HEK293T (cell line): ENCODE measurements around the gene IL10RB.

Source experiments
- CTCF ChIA-PET: fragments of 350-600 bp; formaldehyde crosslinking; extraction: SDS; loops from one replicate; lab custom pipeline; 2021; ENCODE audit warnings: antibody characterized with exemption, inconsistent platforms; lab: Yijun Ruan, JAX
- POLR2A ChIA-PET: fragments of 350-600 bp; formaldehyde crosslinking; extraction: SDS; loops from one replicate; lab custom pipeline; 2020; ENCODE audit warnings: antibody characterized with exemption, inconsistent platforms; lab: Yijun Ruan, JAX
- DNase-seq: peaks from one replicate; pipeline ENCODE4 v3.0.0; 2012; ENCODE audit warnings: mixed read lengths; ENCODE audit errors: extremely low spot score
- ARNT ChIP-seq: fragments of 450-650 bp; IDR thresholded peaks from 2 replicates; pipeline ENCODE4 v1.6.1; 2017; ENCODE audit warnings: mild to moderate bottlenecking
- BHLHE40 ChIP-seq: fragments of 450-650 bp; IDR thresholded peaks from 2 replicates; pipeline ENCODE4 v1.6.1; 2016; ENCODE audit warnings: mild to moderate bottlenecking, moderate library complexity, borderline replicate concordance
- CTBP1 ChIP-seq: fragments of 450-650 bp; IDR thresholded peaks from 2 replicates; pipeline ENCODE4 v1.6.1; 2016; ENCODE audit warnings: borderline replicate concordance
- ELF4 ChIP-seq: fragments of 450-650 bp; IDR thresholded peaks from 2 replicates; pipeline ENCODE4 v1.6.1; 2017; ENCODE audit warnings: antibody characterized with exemption
- FOXA1 ChIP-seq: fragments of 450-650 bp; IDR thresholded peaks from 2 replicates; pipeline ENCODE4 v1.6.1; 2016; ENCODE audit warnings: mild to moderate bottlenecking
- FOXK2 ChIP-seq: fragments of 450-650 bp; IDR thresholded peaks from 2 replicates; pipeline ENCODE4 v1.6.1; 2016; ENCODE audit warnings: mild to moderate bottlenecking
- FOXM1 ChIP-seq: fragments of 450-650 bp; IDR thresholded peaks from 2 replicates; pipeline ENCODE4 v1.6.1; 2017; ENCODE audit warnings: mild to moderate bottlenecking, borderline replicate concordance
- HDGF ChIP-seq: fragments of 450-650 bp; IDR thresholded peaks from 2 replicates; pipeline ENCODE4 v1.6.1; 2017; ENCODE audit warnings: antibody characterized with exemption, borderline replicate concordance
- L3MBTL2 ChIP-seq: fragments of 450-650 bp; conservative IDR thresholded peaks from 2 replicates; pipeline ENCODE4 v1.6.1; 2016; ENCODE audit warnings: mild to moderate bottlenecking
- LEF1 ChIP-seq: fragments of 450-650 bp; IDR thresholded peaks from 2 replicates; pipeline ENCODE4 v1.6.1; 2017; ENCODE audit warnings: mild to moderate bottlenecking, borderline replicate concordance
- NFRKB ChIP-seq: fragments of 450-650 bp; IDR thresholded peaks from 2 replicates; pipeline ENCODE4 v1.6.1; 2016; ENCODE audit warnings: mild to moderate bottlenecking, moderate library complexity
- SUZ12 ChIP-seq: fragments of 450-650 bp; IDR thresholded peaks from 2 replicates; pipeline ENCODE4 v1.6.1; 2016; ENCODE audit warnings: mild to moderate bottlenecking
- TARDBP ChIP-seq: fragments of 450-650 bp; IDR thresholded peaks from 2 replicates; pipeline ENCODE4 v1.6.1; 2016
- ZNF384 ChIP-seq: fragments of 450-650 bp; IDR thresholded peaks from 2 replicates; pipeline ENCODE4 v1.6.1; 2016
- TF ChIP-seq, protein P1 (sequence below): fragments of 450-650 bp; IDR thresholded peaks from 2 replicates; pipeline ENCODE4 v1.6.1; 2016

Gene IL10RB

DNA sequence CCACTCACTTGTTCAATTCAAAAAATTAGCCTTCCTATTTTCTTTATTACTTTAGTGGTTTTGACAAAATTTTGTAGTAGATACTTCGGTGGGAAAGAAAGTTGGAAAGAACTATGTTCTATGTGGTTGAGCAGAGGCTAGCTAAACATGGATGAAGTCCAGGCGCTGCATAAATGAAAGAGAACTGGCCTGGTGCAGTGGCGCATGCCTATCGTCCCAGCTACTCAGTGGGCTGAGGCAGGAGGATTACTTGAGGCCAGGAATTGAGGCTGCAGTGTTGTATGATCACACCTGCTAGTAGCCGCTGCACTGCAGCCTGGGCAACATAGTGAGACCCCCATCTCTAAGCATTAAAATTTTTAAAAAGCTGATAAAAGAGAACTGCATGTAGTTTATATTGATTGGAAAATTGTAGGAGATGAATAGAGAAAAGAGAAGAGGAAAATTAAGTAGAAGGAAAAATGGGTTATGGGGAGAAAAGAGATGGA lies 79.6 kb downstream of the IL10RB start:
- POLR2A ChIA-PET: interaction anchor here (1.2 kb wide), 1 partner anchor 21 kb away, joined by 3 read pairs; the partner anchor contains the start of gene IFNAR1
- no peak for TF ChIP-seq L3MBTL2
- TF ChIP-seq HDGF: no peak
- no peak for TF ChIP-seq ELF4
- no peak for TF ChIP-seq FOXA1
- no peak for TF ChIP-seq SUZ12
- TF ChIP-seq FOXK2: no peak
- no peak for TF ChIP-seq CTBP1
- TF ChIP-seq BHLHE40: no peak
- TF ChIP-seq, protein P1, sequence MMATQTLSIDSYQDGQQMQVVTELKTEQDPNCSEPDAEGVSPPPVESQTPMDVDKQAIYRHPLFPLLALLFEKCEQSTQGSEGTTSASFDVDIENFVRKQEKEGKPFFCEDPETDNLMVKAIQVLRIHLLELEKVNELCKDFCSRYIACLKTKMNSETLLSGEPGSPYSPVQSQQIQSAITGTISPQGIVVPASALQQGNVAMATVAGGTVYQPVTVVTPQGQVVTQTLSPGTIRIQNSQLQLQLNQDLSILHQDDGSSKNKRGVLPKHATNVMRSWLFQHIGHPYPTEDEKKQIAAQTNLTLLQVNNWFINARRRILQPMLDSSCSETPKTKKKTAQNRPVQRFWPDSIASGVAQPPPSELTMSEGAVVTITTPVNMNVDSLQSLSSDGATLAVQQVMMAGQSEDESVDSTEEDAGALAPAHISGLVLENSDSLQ: no peak
- TF ChIP-seq ZNF384: no peak
- no peak for TF ChIP-seq TARDBP
- no peak for TF ChIP-seq FOXM1
- no peak for TF ChIP-seq ARNT
- no peak for TF ChIP-seq LEF1
- TF ChIP-seq NFRKB: no peak
- no peak for DNase-seq
- CTCF ChIA-PET: interaction anchor here (1.0 kb wide), 1 partner anchor 15 kb away, joined by 3 read pairs; no protein-coding TSS in a partner anchor
